Natural killer cell (primary cell): Measurements from ENCODE around the gene PIK3R2. TPM values are rescaled to one million over a fixed set of nuclear protein-coding genes. Genes with fewer than 3 reads are reported as not detected.

Experiments
- ATAC-seq, 3 donors: fragments of 150-1000 bp in 2 of 3; fragments of 200-7000 bp in 1 of 3; cut with Tn5 transposase; 1 replicate in 1 of 3; 2 replicates in 2 of 3; pipeline ENCODE4 v1.10.0; 2021; ENCODE audit warnings: mild to moderate bottlenecking in 2 of 3, moderate library complexity in 2 of 3
- DNase-seq, 2 donors: peaks; one replicate each; pipeline versions ENCODE4 v3.0.0 to v3.0.0-alpha.2; 2013 to 2021; ENCODE audit warnings: mixed read lengths in 1 of 2
- H3K27ac ChIP-seq: one replicate; pipeline ENCODE4 v1.5.1; 2013; ENCODE audit warnings: mild to moderate bottlenecking, low read length
- H3K27me3 ChIP-seq: one replicate; pipeline ENCODE4 v1.6.1; 2013; ENCODE audit warnings: low read length; ENCODE audit not compliant: control insufficient read depth, insufficient read depth
- H3K36me3 ChIP-seq: one replicate; pipeline ENCODE4 v1.6.1; 2013; ENCODE audit warnings: low read length; ENCODE audit not compliant: control insufficient read depth, insufficient read depth
- H3K4me1 ChIP-seq: one replicate; pipeline ENCODE4 v1.6.1; 2013; ENCODE audit warnings: low read length; ENCODE audit not compliant: control insufficient read depth, insufficient read depth
- H3K4me3 ChIP-seq: one replicate; pipeline ENCODE4 v1.5.1; 2013; ENCODE audit warnings: low read length
- H3K9me3 ChIP-seq: one replicate; pipeline ENCODE4 v1.6.1; 2013; ENCODE audit warnings: low read length; ENCODE audit not compliant: control insufficient read depth, insufficient read depth
- H3K27ac Mint-ChIP-seq, 2 donors: one replicate each; pipeline ENCODE4 v1.8.0; 2022; ENCODE audit warnings: mild to moderate bottlenecking in 2 of 2, mixed read lengths in 2 of 2, moderate library complexity in 1 of 2
- H3K27me3 Mint-ChIP-seq, 2 donors: one replicate each; pipeline ENCODE4 v1.8.0; 2022; ENCODE audit warnings: low read depth in 2 of 2, mixed read lengths in 2 of 2
- H3K36me3 Mint-ChIP-seq: one replicate; pipeline ENCODE4 v1.8.0; 2022; ENCODE audit warnings: mixed read lengths
- H3K4me1 Mint-ChIP-seq, 2 donors: one replicate each; pipeline ENCODE4 v1.8.0; 2022; ENCODE audit warnings: mixed read lengths in 2 of 2
- H3K4me3 Mint-ChIP-seq: one replicate; pipeline ENCODE4 v1.8.0; 2022; ENCODE audit warnings: mild to moderate bottlenecking, moderate library complexity, mixed read lengths
- H3K9me3 Mint-ChIP-seq, 2 donors: one replicate each; pipeline ENCODE4 v1.8.0; 2022; ENCODE audit warnings: mixed read lengths in 2 of 2
- CTCF ChIP-seq: fragments of 200-600 bp; IDR thresholded peaks from one replicate; pipeline ENCODE4 v1.8.0; 2022; ENCODE audit warnings: antibody characterized with exemption
- WGBS: methylation state at CpG from one replicate; pipeline ENCODE4 v1.1.7; 2013; ENCODE audit warnings: missing lambda C conversion rate; ENCODE audit not compliant: insufficient coverage; 5-methylcytosine and 5-hydroxymethylcytosine counted together
- intact Hi-C: fragments of 100-400 bp; cut with micrococcal nuclease; formaldehyde crosslinking; loops from one replicate; pipeline ENCODE4 v1.14.2; 2022
- total RNA-seq, 4 donors: library from RNA; stranded (reverse); fragments of 120-200 nt in 1 of 4; gene quantifications; one replicate each; pipeline versions ENCODE4 v1.2.3 to v1.2.4, GENCODE V29; 2013 to 2022

The PIK3R2 gene
- total RNA-seq, 3 donors from 2014 or later (not counting 1 experiment from before 2014, with no cell fraction given), result 12.3 to 26.4 (median 16.0) TPM

- intact Hi-C loops, result loop anchor here (2.0 kb wide), 1 partner anchor 34 kb away; the partner anchor contains the start of gene PIK3R2
- Histone ChIP-seq H3K4me3 (peak overlapping the region; percentile 83), H3K27ac (peak overlapping the region; percentile 74), H3K9me3 (no peaks in the 10 kb centered on the region), H3K4me1 (peaks cover 41% of the 10 kb centered on the region), H3K27me3 (no peaks in the 10 kb centered on the region), H3K36me3 (peaks cover 27% of the 10 kb centered on the region)
- no peaks in the 10 kb centered on the region for H3K36me3 Mint-ChIP-seq
- H3K4me3 Mint-ChIP-seq, result peak overlapping the region; percentile 91
- 28% methylated on average over 14 of the region's 14 CpGs for WGBS
- TF ChIP-seq CTCF, result no peak
- no peak for ATAC-seq
- H3K4me1 Mint-ChIP-seq, result peaks cover 30 to 58% of the 10 kb centered on the region in 2 donors
- DNase-seq, result no peak
- peak overlapping the region; percentile 91 to 99 for H3K27ac Mint-ChIP-seq
- H3K9me3 Mint-ChIP-seq, result no peaks in the 10 kb centered on the region
- H3K27me3 Mint-ChIP-seq, result no peaks in the 10 kb centered on the region
Observed at GRCh38 chr19:18118420-18119012, 34.4 kb upstream of the PIK3R2 start.

- H3K27me3 ChIP-seq, result no peaks in the 10 kb centered on the region
- H3K9me3 ChIP-seq, result no peaks in the 10 kb centered on the region
- WGBS, result 19% methylated on average over 13 of the region's 13 CpGs
- Mint-ChIP-seq H3K4me3 (peak overlapping the region; percentile 91), H3K9me3 (no peaks in the 10 kb centered on the region), H3K27me3 (no peaks in the 10 kb centered on the region), H3K27ac (peak overlapping the region; percentile 91 to 99), H3K4me1 (peaks cover 30 to 58% of the 10 kb centered on the region in 2 donors), H3K36me3 (no peaks in the 10 kb centered on the region)
- intact Hi-C loops, result loop anchor here (2.0 kb wide), 1 partner anchor 34 kb away; the partner anchor contains the start of gene PIK3R2
- ATAC-seq (peak in 1 of 3 donors; percentile 15), DNase-seq (peak in 1 of 2 donors; percentile 82)
- H3K36me3 ChIP-seq, result peaks cover 33% of the 10 kb centered on the region
- H3K4me3 ChIP-seq, result peak overlapping the region; percentile 83
- TF ChIP-seq CTCF, result no peak
- H3K4me1 ChIP-seq, result peaks cover 41% of the 10 kb centered on the region
- H3K27ac ChIP-seq, result peak overlapping the region; percentile 74
Observed at GRCh38 chr19:18119013-18119716, 33.8 kb upstream of the PIK3R2 start.

- WGBS, result 48% methylated on average over 12 of the region's 14 CpGs
- peak; percentile 32 to 80 for DNase-seq
- Mint-ChIP-seq H3K9me3 (no peaks in the 10 kb centered on the region), H3K4me3 (peak overlapping the region; percentile 91), H3K36me3 (no peaks in the 10 kb centered on the region), H3K4me1 (peaks cover 30 to 55% of the 10 kb centered on the region in 2 donors), H3K27ac (peak overlapping the region; percentile 91 to 99), H3K27me3 (no peaks in the 10 kb centered on the region)
- no peaks in the 10 kb centered on the region for H3K27me3 ChIP-seq
- peak overlapping the region; percentile 83 for H3K4me3 ChIP-seq
- ATAC-seq, result peak in 2 of 3 donors; percentile 28 to 29
- H3K27ac ChIP-seq, result peak overlapping the region; percentile 74
- TF ChIP-seq CTCF, result no peak
- H3K36me3 ChIP-seq, result peaks cover 38% of the 10 kb centered on the region
- H3K4me1 ChIP-seq, result peaks cover 41% of the 10 kb centered on the region
- H3K9me3 ChIP-seq, result no peaks in the 10 kb centered on the region
- intact Hi-C loops, result loop anchor here (2.0 kb wide), 1 partner anchor 33 kb away; the partner anchor contains the start of gene PIK3R2
Observed at GRCh38 chr19:18119717-18120105, 33.3 kb upstream of the PIK3R2 start.
